SU-DHL-6 (cell line): ENCODE results near the gene SYTL3.

Experiments used
- EZH2phosphoT487 ChIP-seq: fragments of 200-600 bp; sonication (generic), shearing (Covaris generic); conservative IDR thresholded peaks from 2 replicates; pipeline ENCODE4 v1.6.1; 2018; ENCODE audit warnings: mild to moderate bottlenecking, antibody characterized with exemption, low read length, moderate library complexity, mixed read lengths
- TF ChIP-seq, protein P1 (sequence below): fragments of 200-600 bp; sonication (generic); IDR thresholded peaks from one replicate; pipeline ENCODE4 v1.5.1; 2017; ENCODE audit warnings: antibody characterized with exemption, mild to moderate bottlenecking, low read length, moderate library complexity; ENCODE audit not compliant: insufficient read depth, poor library complexity, severe bottlenecking

DNA sequence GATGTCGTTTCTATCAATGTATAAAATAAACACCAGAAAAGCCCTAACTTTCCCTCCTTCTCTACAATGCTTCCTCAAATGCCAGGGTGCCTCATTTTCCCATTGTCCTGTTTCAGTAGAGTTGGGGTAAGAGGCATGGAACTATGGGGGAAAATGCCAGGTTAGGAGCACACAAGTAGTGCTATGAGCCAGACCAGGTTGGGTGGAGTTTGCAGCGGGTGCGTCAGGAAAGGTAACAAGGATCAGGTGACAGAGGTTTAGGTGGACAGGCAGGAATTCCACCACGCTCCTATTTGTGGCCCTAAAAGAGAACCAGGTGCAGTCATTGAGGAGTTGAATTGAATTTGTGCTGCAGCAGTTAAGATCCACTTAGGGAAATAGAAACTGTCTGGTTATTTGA, 36.5 kb downstream of the SYTL3 start:
- TF ChIP-seq, protein P1, sequence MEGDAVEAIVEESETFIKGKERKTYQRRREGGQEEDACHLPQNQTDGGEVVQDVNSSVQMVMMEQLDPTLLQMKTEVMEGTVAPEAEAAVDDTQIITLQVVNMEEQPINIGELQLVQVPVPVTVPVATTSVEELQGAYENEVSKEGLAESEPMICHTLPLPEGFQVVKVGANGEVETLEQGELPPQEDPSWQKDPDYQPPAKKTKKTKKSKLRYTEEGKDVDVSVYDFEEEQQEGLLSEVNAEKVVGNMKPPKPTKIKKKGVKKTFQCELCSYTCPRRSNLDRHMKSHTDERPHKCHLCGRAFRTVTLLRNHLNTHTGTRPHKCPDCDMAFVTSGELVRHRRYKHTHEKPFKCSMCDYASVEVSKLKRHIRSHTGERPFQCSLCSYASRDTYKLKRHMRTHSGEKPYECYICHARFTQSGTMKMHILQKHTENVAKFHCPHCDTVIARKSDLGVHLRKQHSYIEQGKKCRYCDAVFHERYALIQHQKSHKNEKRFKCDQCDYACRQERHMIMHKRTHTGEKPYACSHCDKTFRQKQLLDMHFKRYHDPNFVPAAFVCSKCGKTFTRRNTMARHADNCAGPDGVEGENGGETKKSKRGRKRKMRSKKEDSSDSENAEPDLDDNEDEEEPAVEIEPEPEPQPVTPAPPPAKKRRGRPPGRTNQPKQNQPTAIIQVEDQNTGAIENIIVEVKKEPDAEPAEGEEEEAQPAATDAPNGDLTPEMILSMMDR, result no peak
- no peak for TF ChIP-seq EZH2phosphoT487
